Naive thymus-derived CD8-positive, alpha-beta T cell (primary cell): ENCODE results near the gene CHRM4. TPM values are rescaled to one million over a fixed set of nuclear protein-coding genes. Genes with fewer than 3 reads are reported as not detected.

Experiments used
- ATAC-seq, 2 donors: fragments of 150-1000 bp; cut with Tn5 transposase in 1 of 2; sonication (Bioruptor Pico), chemical (Tn5 transposase) in 1 of 2; 1 replicate in 1 of 2; 2 replicates in 1 of 2; pipeline ENCODE4 v1.10.0; 2021; ENCODE audit warnings: mild to moderate bottlenecking in 2 of 2, moderate library complexity in 2 of 2
- POLR2A ChIA-PET: fragments of 350-600 bp; sonication (Branson Sonifier 250); formaldehyde crosslinking; loops from one replicate; lab custom pipeline; 2021; ENCODE audit warnings: antibody characterized with exemption; lab: Charles Lee
- DNase-seq, 10 donors: peaks; one replicate each; pipeline versions ENCODE4 v3.0.0 to v3.0.0-alpha.2; 2020 to 2022
- H3K27ac Mint-ChIP-seq, 10 donors: one replicate each; pipeline ENCODE4 v1.8.0; 2020 to 2022; ENCODE audit warnings: mild to moderate bottlenecking in 10 of 10, mixed read lengths in 10 of 10, moderate library complexity in 4 of 10, inconsistent platforms in 1 of 10
- H3K27me3 Mint-ChIP-seq, 5 donors: one replicate each; pipeline ENCODE4 v1.8.0; 2021 to 2022; ENCODE audit warnings: mixed read lengths in 5 of 5
- H3K36me3 Mint-ChIP-seq, 3 donors: one replicate each; pipeline ENCODE4 v1.8.0; 2020 to 2022; ENCODE audit warnings: mixed read lengths in 3 of 3, mild to moderate bottlenecking in 2 of 3, inconsistent platforms in 1 of 3
- H3K4me1 Mint-ChIP-seq, 4 donors: one replicate each; pipeline ENCODE4 v1.8.0; 2021 to 2022; ENCODE audit warnings: mixed read lengths in 4 of 4
- H3K4me3 Mint-ChIP-seq, 10 donors: one replicate each; pipeline ENCODE4 v1.8.0; 2020 to 2022; ENCODE audit warnings: mild to moderate bottlenecking in 10 of 10, mixed read lengths in 10 of 10, moderate library complexity in 6 of 10, inconsistent platforms in 1 of 10
- H3K9me3 Mint-ChIP-seq, 9 donors: one replicate each; pipeline ENCODE4 v1.8.0; 2020 to 2022; ENCODE audit warnings: mixed read lengths in 9 of 9, mild to moderate bottlenecking in 3 of 9, inconsistent platforms in 1 of 9, moderate library complexity in 1 of 9
- polyA plus RNA-seq, 3 donors: library from polyadenylated mRNA; unstranded; fragments of 300-500 nt; fragmentation: Illumina TruSeq; gene quantifications; one replicate each; pipeline ENCODE4 v1.2.3, GENCODE V29; 2021
- total RNA-seq, 8 experiments: library from RNA in 2 of 8; stranded (reverse) in 2 of 8; gene quantifications; one replicate each; pipeline ENCODE4 v1.2.3 and lab custom pipeline; 2021 to 2026

Gene CHRM4
- total and polyA plus RNA-seq, 5 experiments from 2014 or later = 0.16 to 0.73 (median 0.21) TPM; not detected in 1

- ATAC-seq (no peak), DNase-seq (no peak)
- Mint-ChIP-seq H3K9me3 (peaks cover 0 to 2% (median 0%) of the 10 kb centered on the region in 9 donors), H3K36me3 (peaks cover 0 to 26% (median 15%) of the 10 kb centered on the region in 3 donors), H3K4me1 (peaks cover 7 to 22% (median 20%) of the 10 kb centered on the region in 4 donors), H3K27me3 (peaks cover 8 to 28% (median 15%) of the 10 kb centered on the region in 5 donors), H3K4me3 (peak overlapping the region in 2 of 10 donors; percentile 64 to 76), H3K27ac (no peak overlapping the region)
- POLR2A ChIA-PET = no interaction called here
Measured at GRCh38 chr11:46393759-46394158, 2.2 kb upstream of the CHRM4 start.

DNA sequence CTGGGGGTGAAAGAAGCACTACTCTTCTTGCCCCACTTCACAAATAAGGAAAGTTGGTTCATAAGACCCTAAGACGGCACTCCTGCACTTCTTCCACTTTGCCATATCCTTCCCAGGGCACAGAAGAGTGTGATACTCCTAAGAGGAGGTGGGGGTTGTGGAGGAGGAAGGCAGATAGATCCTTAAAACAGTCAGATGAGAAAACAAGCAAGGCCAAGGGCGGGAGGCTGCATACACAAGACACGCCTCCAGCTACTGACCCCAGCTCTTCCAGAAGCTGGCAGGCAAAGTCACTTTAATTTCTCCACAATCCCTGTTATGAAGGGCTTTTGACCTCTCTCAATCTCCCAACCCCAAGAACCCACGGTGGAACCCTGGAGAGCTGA, 1.6 kb upstream of the CHRM4 start:
- H3K9me3 Mint-ChIP-seq = peaks cover 0 to 2% (median 0%) of the 10 kb centered on the region in 9 donors
- H3K27ac Mint-ChIP-seq = peak overlapping the region in 1 of 10 donors; percentile 92
- DNase-seq (no peak), ATAC-seq (no peak)
- peaks cover 0 to 21% (median 12%) of the 10 kb centered on the region in 3 donors for H3K36me3 Mint-ChIP-seq
- peaks cover 12 to 33% (median 20%) of the 10 kb centered on the region in 5 donors for H3K27me3 Mint-ChIP-seq
- peaks cover 7 to 24% (median 22%) of the 10 kb centered on the region in 4 donors for H3K4me1 Mint-ChIP-seq
- POLR2A ChIA-PET = interaction anchor here (0.8 to 1.4 kb wide), 2 partner anchors 20 to 60 kb away, joined by 4 read pairs; no protein-coding TSS in a partner anchor
- peak overlapping the region; percentile 63 to 87 (median 74) for H3K4me3 Mint-ChIP-seq

GRCh38 chr11:46392421-46393230, 1.1 kb upstream of the CHRM4 start:
- POLR2A ChIA-PET = interaction anchor here (0.8 to 1.6 kb wide), 3 partner anchors 21 to 60 kb away, joined by 4 read pairs; no protein-coding TSS in a partner anchor

GRCh38 chr11:46391186-46391577, 394 bp downstream of the CHRM4 start:
- POLR2A ChIA-PET = interaction anchor here (1.6 kb wide), 1 partner anchor 42 kb away, joined by 4 read pairs; no protein-coding TSS in a partner anchor
- Mint-ChIP-seq H3K27me3 (peaks cover 25 to 51% (median 36%) of the 10 kb centered on the region in 5 donors), H3K36me3 (peaks cover 0 to 9% (median 0%) of the 10 kb centered on the region in 3 donors), H3K27ac (no peak overlapping the region), H3K4me1 (peaks cover 14 to 34% (median 29%) of the 10 kb centered on the region in 4 donors), H3K9me3 (peaks cover 0 to 2% (median 0%) of the 10 kb centered on the region in 9 donors), H3K4me3 (peak overlapping the region in 2 of 10 donors; percentile 35 to 52)
- ATAC-seq (no peak), DNase-seq (no peak)

More at GRCh38 chr11:46392421-46393230, 1.1 kb upstream of the CHRM4 start:
- peak overlapping the region; percentile 63 to 87 (median 74) for H3K4me3 Mint-ChIP-seq
- ATAC-seq = peak; percentile 82 to 92
- H3K27me3 Mint-ChIP-seq = peaks cover 16 to 37% (median 24%) of the 10 kb centered on the region in 5 donors
- peaks cover 0 to 2% (median 0%) of the 10 kb centered on the region in 9 donors for H3K9me3 Mint-ChIP-seq
- DNase-seq = peak; percentile 56 to 84 (median 78)
- H3K36me3 Mint-ChIP-seq = peaks cover 0 to 17% (median 8%) of the 10 kb centered on the region in 3 donors
- H3K4me1 Mint-ChIP-seq = peaks cover 11 to 29% (median 27%) of the 10 kb centered on the region in 4 donors
- peak overlapping the region in 3 of 10 donors; percentile 24 to 92 (median 77) for H3K27ac Mint-ChIP-seq

DNA sequence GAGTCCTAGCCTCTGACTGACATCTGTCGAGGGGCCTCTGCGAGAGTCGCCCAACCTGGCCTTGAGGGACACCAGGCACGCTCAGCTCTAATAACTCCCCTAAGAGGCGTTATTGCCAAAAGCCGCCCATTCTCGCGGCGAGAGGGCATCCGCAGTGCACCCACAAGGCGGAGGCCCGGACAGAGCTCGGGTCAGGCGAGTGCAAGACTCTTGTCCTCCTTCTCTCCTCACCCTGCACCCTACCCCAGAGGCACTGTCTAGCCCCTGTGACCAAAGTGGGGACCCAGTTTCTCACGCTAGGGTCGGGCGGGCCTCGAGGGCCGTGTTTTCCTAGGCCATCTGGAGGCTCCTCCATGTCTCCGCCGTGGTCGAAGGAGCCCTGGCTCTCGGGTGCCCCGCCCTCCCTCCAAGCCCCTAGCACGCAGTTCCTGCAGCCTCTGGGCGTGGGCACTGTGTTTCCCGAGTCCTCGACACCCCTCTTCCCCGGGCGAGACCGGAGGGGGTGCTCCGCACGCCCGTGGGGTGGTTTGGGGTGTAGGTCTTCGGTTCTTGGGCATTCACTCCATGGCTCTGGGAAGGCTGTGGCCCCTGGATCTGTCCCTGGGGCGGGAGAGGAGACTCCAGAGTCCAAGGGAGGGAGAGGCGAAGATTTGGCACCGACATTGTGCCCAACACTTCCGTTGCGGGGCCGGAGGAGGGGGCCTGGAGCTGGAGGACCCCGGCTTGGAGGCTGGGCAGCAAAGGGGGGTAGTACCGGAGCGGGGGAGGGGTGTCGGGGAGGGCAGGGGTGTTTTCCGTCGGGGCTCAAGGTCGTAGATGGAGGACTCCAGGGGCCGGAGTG, 1.0 kb downstream of the CHRM4 start:
- Mint-ChIP-seq H3K27me3 (peaks cover 28 to 56% (median 42%) of the 10 kb centered on the region in 5 donors), H3K4me3 (peak overlapping the region in 9 of 10 donors; percentile 24 to 69 (median 55)), H3K4me1 (peaks cover 14 to 34% (median 29%) of the 10 kb centered on the region in 4 donors), H3K27ac (no peak overlapping the region), H3K9me3 (peaks cover 0 to 2% (median 0%) of the 10 kb centered on the region in 9 donors), H3K36me3 (peaks cover 0 to 9% (median 0%) of the 10 kb centered on the region in 3 donors)
- DNase-seq (no peak), ATAC-seq (no peak)
- POLR2A ChIA-PET = interaction anchor here (1.1 to 1.6 kb wide), 2 partner anchors 42 to 111 kb away, joined by 3 to 4 read pairs; no protein-coding TSS in a partner anchor

DNA sequence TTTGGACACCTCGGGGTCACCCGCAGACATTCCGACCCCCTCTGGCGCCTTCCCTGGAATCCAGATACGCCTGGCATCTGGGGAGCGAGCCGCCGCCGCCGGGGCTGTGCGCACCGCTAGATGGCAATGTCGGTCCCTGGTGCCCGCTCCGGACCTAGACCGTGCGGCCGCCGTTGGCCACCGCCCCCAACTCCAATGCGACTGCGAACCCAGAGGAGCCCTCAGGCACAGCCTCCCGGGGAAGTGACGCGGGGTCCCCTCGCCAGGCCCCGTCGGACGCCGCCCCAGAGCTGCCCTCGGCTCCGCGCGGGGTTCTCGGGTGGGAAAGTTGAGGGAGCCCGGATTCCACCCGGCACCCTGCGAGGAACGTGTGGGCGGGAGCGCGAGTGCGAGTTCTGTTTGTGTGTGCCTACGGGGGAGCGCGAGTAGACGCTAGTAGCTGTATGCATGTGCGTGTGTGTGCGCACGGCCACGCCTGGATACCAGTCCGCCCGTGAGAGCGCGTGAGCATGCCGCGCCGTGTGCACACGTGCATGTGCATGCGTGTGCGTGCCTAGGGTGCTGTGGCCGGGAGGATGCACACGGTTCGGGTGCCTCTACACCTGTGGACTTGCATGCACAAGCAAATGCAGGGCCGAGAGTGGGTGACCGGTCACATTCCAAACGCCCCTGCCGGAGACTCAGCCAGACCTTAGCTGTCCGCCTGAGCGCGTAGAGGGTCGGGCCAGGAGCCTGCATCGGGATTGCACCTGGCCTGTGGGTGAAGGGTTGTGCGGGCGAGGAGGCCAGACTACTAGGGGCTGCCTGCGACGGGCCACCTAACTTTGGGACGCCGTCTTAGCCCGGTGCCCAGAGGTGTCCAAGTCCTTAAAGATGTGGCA, 1.9 kb downstream of the CHRM4 start:
- H3K4me3 Mint-ChIP-seq = peak overlapping the region in 9 of 10 donors; percentile 32 to 62 (median 52)
- no peak overlapping the region for H3K27ac Mint-ChIP-seq
- H3K9me3 Mint-ChIP-seq = peaks cover 0 to 2% (median 0%) of the 10 kb centered on the region in 9 donors
- peak; percentile 12 to 35 for ATAC-seq
- POLR2A ChIA-PET = interaction anchor here (1.1 kb wide), 1 partner anchor 112 kb away, joined by 3 read pairs; no protein-coding TSS in a partner anchor
- H3K36me3 Mint-ChIP-seq = peaks cover 0 to 9% (median 2%) of the 10 kb centered on the region in 3 donors
- peaks cover 14 to 34% (median 29%) of the 10 kb centered on the region in 4 donors for H3K4me1 Mint-ChIP-seq
- peak in 1 of 10 donors; percentile 33 for DNase-seq
- H3K27me3 Mint-ChIP-seq = peaks cover 29 to 64% (median 47%) of the 10 kb centered on the region in 5 donors

GRCh38 chr11:46388619-46389449, 2.7 kb downstream of the CHRM4 start:
- Mint-ChIP-seq H3K4me3 (peak overlapping the region in 6 of 10 donors; percentile 12 to 57 (median 30)), H3K4me1 (peaks cover 14 to 34% (median 29%) of the 10 kb centered on the region in 4 donors), H3K9me3 (peaks cover 0 to 2% (median 0%) of the 10 kb centered on the region in 9 donors), H3K27me3 (peaks cover 29 to 64% (median 47%) of the 10 kb centered on the region in 5 donors), H3K36me3 (peaks cover 0 to 9% (median 2%) of the 10 kb centered on the region in 3 donors), H3K27ac (no peak overlapping the region)
- DNase-seq (no peak), ATAC-seq (no peak)
- POLR2A ChIA-PET = no interaction called here

- DNase-seq (no peak), ATAC-seq (peak in 1 of 2 donors; percentile 41)
- peaks cover 14 to 31% (median 28%) of the 10 kb centered on the region in 4 donors for H3K4me1 Mint-ChIP-seq
- H3K9me3 Mint-ChIP-seq = peaks cover 0 to under 1% (median 0%) of the 10 kb centered on the region in 9 donors
- H3K27me3 Mint-ChIP-seq = peaks cover 27 to 64% (median 43%) of the 10 kb centered on the region in 5 donors
- H3K36me3 Mint-ChIP-seq = peaks cover 0 to 9% (median 2%) of the 10 kb centered on the region in 3 donors
- H3K4me3 Mint-ChIP-seq = peak overlapping the region in 4 of 10 donors; percentile 9 to 48 (median 26)
- POLR2A ChIA-PET = interaction anchor here (2.4 kb wide), 1 partner anchor 10 kb away, joined by 8 read pairs; no protein-coding TSS in a partner anchor
- H3K27ac Mint-ChIP-seq = peak overlapping the region in 1 of 10 donors; percentile 71
Measured at GRCh38 chr11:46387919-46388618, 3.5 kb downstream of the CHRM4 start.

GRCh38 chr11:46387456-46387855, 4.1 kb downstream of the CHRM4 start:
- Mint-ChIP-seq H3K36me3 (peaks cover 0 to 5% (median 2%) of the 10 kb centered on the region in 3 donors), H3K9me3 (no peaks in the 10 kb centered on the region), H3K27me3 (peaks cover 24 to 58% (median 37%) of the 10 kb centered on the region in 5 donors), H3K4me3 (no peak overlapping the region), H3K27ac (no peak overlapping the region), H3K4me1 (peaks cover 9 to 25% (median 23%) of the 10 kb centered on the region in 4 donors)
- POLR2A ChIA-PET = interaction anchor here (2.4 kb wide), 1 partner anchor 10 kb away, joined by 8 read pairs; no protein-coding TSS in a partner anchor
- DNase-seq (no peak), ATAC-seq (no peak)
